Astrocyte of the spinal cord (primary cell): ENCODE data around the gene PTPRN2.

ENCODE experiments used
- DNase-seq: peaks from one replicate; pipeline ENCODE4 v3.0.0; 2011; ENCODE audit warnings: low read depth, low spot score
- H3K4me3 ChIP-seq: 2 replicates; pipeline ENCODE4 v1.5.1; 2011; ENCODE audit warnings: low read depth, mild to moderate bottlenecking, low read length, moderate library complexity
- in situ Hi-C: cut with HindIII; loops from 2 replicates; pipeline ENCODE4 v1.10.0; 2017; ENCODE audit warnings: low sequenced_read_pairs
- TF ChIP-seq, protein P1 (sequence below): IDR thresholded peaks from 2 replicates; pipeline ENCODE4 v1.5.1; 2012; ENCODE audit warnings: low read depth, mild to moderate bottlenecking, low read length, inconsistent platforms

PTPRN2 gene

DNA sequence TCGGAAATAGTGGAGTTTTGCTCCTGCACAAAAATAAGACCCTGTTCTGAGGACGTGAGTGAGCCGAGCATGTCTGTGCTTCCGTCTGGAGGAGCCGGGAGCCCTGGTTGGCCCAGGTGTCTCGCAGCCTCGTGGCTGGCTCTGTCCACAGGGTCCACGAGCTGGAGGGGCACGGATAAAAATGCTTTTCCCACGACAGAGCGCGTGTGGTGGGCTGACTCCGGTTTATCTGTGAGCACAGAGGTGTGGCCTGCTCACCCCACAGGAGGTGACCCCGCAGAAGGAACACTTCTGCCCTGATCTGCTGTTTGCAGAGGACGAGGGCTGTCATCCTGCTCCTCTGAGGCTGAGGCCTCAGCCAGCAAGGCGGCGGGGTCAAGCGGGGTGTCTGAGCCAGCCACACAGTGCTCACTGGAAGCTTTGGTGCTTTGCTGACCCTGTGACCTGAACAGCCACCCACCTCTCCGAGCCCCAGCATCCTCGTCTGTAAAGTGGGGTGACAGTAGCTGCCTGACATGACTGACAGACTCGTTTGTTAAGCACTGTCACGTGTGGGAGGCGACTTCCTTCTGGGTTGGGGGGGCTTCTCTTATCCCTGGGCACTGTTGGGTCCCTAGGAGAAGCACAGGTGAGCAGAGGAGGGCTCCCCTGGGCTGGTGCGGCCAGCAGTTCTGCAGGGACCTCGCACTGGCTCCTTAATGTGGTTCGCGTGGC lies 1088.3 kb downstream of the PTPRN2 start:
- no peak overlapping the region for H3K4me3 ChIP-seq
- no peak for DNase-seq
- in situ Hi-C loops, result loop anchor here (10.0 kb wide), 1 partner anchor 56 kb away; no protein-coding TSS in a partner anchor
- TF ChIP-seq, protein P1, sequence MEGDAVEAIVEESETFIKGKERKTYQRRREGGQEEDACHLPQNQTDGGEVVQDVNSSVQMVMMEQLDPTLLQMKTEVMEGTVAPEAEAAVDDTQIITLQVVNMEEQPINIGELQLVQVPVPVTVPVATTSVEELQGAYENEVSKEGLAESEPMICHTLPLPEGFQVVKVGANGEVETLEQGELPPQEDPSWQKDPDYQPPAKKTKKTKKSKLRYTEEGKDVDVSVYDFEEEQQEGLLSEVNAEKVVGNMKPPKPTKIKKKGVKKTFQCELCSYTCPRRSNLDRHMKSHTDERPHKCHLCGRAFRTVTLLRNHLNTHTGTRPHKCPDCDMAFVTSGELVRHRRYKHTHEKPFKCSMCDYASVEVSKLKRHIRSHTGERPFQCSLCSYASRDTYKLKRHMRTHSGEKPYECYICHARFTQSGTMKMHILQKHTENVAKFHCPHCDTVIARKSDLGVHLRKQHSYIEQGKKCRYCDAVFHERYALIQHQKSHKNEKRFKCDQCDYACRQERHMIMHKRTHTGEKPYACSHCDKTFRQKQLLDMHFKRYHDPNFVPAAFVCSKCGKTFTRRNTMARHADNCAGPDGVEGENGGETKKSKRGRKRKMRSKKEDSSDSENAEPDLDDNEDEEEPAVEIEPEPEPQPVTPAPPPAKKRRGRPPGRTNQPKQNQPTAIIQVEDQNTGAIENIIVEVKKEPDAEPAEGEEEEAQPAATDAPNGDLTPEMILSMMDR, result no peak

DNA sequence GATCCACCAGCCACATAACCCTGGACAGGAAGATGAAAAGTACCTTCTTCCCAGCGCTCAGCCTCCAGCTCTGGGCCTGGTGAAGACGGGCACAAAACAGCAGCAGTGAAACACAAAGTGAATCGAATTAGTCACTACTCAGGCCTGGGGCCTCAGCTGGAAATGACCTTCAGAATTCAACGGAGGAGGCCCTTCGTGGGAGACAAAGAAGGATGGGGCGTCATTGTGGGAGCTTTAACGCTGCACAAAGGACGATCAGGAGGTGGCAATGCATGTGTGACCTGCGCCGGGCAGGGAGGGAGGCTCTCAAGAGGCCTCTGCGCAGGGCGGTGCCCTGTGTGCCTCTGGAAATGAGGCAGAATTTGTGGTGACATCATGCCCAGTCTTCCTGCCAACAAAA lies 1089.0 kb downstream of the PTPRN2 start:
- no peak overlapping the region for H3K4me3 ChIP-seq
- TF ChIP-seq, protein P1, result no peak
- DNase-seq, result no peak
- in situ Hi-C loops, result loop anchor here (10.0 kb wide), 1 partner anchor 56 kb away; no protein-coding TSS in a partner anchor

GRCh38 chr7:157497744-157498651 lies 1089.6 kb downstream of the PTPRN2 start:
- in situ Hi-C loops, result loop anchor here (10.0 kb wide), 1 partner anchor 57 kb away; no protein-coding TSS in a partner anchor
- no peak overlapping the region for H3K4me3 ChIP-seq
- DNase-seq, result no peak
- TF ChIP-seq, protein P1, result no peak

DNA sequence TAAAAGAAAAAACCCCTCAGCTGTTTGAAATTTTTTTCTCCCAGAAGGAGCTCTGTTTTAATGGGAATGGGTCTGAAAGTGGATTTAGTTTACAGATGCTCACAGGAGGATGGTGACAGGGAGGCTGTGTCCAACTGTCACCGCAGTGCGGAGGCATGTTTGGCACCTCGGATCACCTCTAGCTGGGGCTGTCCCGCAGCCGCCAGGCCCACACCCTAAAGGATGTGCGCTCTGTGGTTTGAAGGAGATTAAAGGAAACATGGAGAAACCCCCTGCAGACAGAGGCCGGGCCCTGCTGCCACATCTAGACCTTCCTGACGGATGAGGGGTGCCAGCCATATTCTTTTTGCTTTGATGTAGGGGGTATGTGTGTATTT lies 1090.3 kb downstream of the PTPRN2 start:
- no peak overlapping the region for H3K4me3 ChIP-seq
- no peak for DNase-seq
- TF ChIP-seq, protein P1, result no peak
- in situ Hi-C loops, result loop anchor here (10.0 kb wide), 1 partner anchor 57 kb away; no protein-coding TSS in a partner anchor

GRCh38 chr7:157496416-157497275 lies 1091.0 kb downstream of the PTPRN2 start:
- in situ Hi-C loops, result loop anchor here (10.0 kb wide), 1 partner anchor 58 kb away; no protein-coding TSS in a partner anchor
- TF ChIP-seq, protein P1, result no peak
- DNase-seq, result no peak
- H3K4me3 ChIP-seq, result no peak overlapping the region

DNA sequence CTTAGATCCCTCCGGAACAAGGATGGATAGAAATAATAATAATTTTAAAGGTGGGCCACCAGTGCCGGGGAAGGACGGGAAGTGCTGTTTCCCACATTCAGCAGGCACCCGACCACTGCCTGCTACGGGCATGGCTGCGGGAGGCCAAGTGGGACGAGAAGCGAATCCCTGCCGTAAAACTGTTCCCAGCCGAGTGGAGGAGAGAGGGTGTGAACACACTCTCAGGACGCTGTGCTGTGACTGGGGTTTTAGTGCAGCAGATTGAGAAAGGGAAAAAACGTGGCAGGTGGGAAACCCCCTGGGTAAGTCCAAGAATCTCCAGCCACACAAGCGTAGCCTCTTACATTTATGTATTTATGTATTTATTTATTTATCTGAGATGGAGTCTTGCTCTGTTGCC lies 1092.0 kb downstream of the PTPRN2 start:
- no peak overlapping the region for H3K4me3 ChIP-seq
- TF ChIP-seq, protein P1, result no peak
- DNase-seq, result no peak

More for the DNA sequence above, 1092.0 kb downstream of the PTPRN2 start:
- in situ Hi-C loops, result loop anchor here (10.0 kb wide), 1 partner anchor 59 kb away; no protein-coding TSS in a partner anchor
